Fibroblast of skin of right quadriceps (primary cell): ENCODE results near the gene PGLYRP3.

Experiments
- DNase-seq: peaks from one replicate; pipeline ENCODE4 v3.0.0-alpha.2; 2013

Gene PGLYRP3

DNA sequence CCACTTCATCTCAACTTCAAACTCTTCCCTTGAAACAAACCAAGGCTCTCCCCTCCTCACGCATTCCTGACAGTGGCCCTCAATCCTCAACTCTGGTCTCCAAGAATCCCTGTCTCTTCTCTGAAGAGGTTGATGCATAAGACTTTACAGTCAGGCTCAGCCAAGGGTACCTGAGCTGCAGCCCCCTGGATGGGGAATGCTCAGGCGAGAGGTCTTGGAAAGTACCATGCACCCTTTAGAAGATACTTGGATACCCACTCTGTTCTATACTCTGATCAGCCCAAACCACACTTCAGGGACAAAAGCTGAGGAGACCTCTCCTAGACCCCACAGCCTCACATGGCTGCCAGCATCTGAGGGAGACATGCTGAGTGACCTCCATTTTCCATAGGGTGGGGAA, 536 bp upstream of the PGLYRP3 start:
- no peak for DNase-seq

DNA sequence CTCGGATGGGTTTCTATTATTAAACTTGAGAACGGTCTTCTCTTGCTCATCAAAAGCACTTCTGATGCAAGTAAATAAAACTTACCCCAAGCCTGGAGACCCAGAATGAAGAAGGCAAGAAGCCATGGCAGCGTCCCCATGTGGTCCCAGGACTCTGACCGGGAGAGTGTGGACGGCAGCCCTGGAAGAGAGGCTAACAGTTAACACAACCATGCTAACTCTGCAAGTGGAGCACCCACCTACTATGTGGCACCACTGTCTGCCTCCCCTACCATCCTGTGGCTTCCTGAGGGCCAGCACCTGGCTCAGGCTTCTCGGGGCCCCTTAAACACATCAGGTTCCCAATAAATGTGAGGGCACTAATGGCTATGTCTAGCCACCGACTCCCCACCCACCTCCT, 2.2 kb downstream of the PGLYRP3 start:
- DNase-seq: no peak

DNA sequence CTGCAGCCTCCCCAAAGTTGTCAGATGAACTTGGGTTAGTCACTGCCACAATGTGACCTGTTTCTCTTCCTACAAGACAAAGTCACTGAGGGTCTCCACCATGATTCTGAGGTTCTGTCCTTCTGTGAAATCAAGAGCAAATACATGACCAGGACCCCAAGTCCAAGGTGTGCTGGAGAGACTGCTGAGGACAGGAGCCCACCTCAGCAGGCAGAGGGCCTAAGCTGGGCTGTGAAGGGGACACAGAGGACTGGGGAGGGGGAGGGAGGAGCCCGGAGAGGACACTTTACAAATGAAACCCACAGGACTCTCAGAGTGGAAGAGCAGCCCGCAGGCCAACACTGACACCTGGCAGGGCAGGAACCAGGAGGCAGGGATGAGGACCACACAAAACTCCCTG, 3.3 kb downstream of the PGLYRP3 start:
- no peak for DNase-seq

DNA sequence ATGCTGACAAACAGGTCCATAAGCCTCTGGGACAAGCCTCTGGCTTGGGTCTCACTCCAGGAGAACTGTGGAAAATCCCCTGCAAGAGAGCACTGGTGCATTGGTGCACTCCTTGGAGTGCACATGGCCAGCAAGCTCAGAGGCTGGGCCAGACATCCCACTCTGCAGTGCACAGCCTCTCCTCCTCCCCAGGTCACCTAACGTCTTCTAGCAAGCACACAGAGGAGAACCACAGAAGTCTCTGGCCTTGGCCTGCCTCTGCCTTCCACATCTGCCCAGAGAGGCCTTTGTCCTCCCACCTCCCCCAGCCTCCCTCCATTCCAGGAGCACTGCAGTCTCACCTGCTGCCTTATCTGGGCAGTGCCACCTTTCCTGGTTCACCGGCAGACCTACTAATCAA, 4.2 kb downstream of the PGLYRP3 start:
- DNase-seq: no peak

DNA sequence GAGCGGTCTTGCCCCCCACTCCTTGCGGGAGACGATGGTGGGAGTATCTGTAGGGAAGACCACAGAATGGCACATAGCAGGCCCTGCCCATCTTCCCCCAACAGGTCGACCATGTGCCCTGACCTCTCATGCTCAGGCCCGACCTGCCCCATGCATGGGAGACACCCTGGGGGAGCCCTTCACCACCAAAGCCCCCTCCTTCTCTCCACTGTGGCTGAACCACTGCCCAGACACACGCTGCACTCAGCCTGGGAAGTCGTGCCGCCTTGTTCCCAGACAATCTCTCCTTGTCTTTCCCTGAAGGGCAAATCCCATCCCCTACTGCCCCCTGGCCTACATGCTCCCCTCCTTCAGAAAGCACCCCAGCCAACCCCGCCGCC, 5.5 kb downstream of the PGLYRP3 start:
- no peak for DNase-seq

DNA sequence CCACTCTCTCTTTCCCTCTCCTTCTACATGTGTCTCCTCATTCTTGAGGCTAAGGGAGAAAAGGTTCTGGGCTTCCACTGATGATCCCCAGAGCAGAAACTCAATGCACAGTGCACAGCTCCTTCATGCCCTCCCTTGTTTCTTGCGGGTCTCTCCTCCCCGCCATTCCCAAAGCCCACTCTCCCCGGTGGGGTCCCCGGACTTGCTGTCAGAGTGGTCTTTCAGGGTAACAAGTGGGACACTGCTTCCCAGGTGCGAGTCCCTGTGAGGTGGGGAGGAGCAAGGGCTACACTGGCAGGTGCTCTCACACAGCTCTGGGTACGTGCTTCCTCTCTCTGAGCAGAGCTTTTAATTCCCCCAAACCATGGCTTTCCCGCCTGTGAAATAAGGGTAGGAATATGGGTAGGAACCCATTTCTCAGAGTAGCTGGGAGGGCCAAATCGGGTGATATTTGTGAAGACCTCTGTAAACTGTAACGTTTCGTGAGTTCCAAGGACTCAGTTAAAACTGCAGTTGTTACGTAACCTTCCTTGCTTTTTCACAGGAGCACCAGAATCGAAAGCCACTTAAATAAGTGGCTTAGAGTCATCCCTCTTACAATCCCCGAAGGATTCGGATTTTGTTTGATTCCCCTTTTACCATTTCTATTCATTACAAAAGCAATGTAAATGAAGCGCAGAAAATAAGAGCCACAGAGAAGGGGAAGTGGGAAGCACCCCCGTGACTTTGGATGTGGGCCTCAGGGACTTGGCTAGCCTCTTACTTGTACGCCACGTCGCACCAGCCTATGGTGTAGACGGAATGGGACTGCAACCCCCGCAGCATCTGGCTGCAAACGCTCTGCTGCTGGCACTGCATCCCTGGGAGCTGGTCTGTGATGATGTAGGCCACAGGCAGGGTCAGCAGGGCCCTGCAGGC, 6.2 kb downstream of the PGLYRP3 start:
- DNase-seq: no peak

DNA sequence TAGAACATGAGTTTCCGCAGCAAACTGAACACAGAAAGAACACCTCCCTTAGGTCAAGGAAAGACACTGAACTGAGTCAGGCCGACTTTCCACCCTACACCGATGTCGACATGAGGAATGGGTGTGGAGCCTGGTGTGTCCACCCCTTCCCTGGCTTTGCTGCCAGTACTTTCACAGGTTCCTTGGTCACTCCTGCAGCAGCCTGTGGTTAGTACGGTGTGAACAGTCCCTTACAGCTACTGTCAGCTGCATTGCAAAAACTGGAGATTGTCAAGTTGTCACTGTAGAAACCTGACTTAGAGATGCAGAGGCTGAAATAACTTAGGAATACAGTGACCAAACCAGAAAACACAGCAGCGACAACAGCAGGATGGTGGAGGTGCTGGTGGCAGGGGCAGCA, 7.1 kb downstream of the PGLYRP3 start:
- no peak for DNase-seq

DNA sequence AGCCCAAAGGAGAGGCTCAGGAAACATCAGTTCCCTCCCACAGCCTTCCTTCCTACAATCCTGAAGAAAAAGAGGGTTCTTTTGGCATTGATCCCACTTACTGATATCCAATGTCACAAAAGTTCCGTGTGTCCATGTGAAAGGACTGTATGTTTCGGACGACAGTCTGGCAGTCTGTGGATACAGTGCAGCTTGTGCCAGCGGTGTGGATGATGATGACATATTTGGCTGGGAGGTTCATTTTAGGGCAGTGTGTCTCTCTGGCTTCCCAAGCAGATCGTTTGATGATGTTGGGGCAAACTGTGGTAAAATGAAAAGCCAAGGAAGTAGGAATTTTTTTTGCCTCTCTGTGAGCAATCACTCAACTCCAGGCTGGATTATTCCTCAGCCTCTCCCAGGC, 10.4 kb downstream of the PGLYRP3 start:
- DNase-seq: no peak

DNA sequence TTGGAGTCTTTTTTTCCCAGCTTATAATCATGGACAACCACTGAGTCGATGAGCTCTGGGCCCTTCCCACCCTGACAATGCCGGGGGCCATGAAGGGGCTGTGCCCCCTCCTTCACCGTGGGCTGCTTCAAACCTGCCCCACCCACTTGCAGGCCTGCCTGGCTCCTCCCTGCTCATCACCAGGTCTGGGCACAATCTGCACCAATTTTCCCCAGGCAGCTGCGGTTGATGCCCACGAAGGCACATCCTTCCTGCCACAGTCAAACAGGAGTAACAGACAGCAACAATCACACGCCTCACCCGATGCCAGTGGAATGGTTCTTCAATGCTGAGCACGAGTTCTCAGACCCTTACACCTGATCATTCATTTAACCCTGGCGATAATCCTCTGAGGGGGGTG, 18.9 kb downstream of the PGLYRP3 start:
- DNase-seq: no peak

DNA sequence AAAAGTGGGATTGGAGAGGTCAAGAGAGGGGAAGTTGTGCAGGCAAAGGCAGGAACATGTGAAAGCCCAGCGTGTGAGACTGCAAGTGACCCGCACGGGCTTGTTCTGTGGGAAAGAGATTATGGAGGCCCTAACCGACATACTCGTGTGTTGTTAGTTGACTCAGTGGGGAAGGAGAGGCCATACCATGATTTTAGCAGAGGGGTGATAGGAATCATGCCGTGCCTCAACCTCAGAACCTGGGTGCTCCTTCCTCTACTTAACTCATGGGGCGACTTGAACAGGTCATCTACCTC, 19.3 kb downstream of the PGLYRP3 start:
- no peak for DNase-seq

DNA sequence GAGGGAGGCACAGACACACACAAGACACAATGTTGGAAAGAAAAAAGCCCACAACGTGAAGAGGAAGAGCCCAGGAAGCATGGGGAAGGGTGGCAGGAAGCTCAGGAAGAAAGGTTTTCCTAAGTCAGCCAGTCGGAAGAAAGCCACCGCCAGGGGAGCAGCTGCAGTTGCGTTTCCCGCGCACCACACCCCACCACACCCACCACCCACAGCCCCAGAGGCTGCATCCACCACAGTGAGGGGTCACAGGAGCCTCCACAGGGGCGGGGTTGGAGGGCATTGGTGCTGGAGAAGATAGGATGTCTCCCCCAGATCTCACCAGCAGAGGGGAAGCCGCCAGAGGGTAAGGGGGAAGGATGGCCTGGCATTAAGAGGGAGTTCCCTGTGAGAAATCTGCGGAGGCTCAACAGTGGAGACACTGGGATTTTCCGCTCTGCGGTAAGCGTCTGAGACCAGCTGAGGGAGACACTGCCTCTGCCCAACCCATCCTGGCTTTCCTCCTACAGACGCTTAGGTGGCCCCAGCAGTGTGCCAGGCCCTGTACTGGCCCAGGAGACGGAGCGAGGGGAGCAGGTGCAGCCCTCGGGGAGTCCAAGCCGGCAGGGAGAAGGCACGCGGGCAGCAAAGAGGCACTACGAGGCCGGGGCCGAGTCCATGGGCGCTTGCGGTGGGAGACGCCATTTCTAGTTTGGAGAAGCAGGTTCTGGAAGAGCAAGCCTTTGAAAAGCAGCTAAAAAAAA, 19.8 kb downstream of the PGLYRP3 start:
- DNase-seq: no peak

DNA sequence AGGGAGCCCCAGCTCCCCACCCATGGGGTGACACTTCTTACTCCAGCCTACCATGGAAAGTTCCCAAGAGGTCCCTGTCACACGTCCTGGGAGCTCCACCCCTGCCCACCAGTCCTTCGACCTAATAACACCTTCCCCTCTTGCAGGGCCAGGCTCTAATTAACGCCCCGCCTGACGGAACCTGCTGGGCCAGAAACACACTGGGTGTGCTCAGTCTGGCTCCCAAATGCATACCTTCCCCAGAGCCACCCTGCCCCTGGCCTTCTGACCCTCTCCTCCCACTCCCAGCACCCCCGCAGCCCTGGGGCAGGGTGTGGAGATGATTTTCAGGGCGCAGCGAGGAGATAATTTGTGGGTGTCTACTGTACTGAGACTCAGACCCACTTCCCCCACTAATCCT, 20.6 kb downstream of the PGLYRP3 start:
- no peak for DNase-seq

DNA sequence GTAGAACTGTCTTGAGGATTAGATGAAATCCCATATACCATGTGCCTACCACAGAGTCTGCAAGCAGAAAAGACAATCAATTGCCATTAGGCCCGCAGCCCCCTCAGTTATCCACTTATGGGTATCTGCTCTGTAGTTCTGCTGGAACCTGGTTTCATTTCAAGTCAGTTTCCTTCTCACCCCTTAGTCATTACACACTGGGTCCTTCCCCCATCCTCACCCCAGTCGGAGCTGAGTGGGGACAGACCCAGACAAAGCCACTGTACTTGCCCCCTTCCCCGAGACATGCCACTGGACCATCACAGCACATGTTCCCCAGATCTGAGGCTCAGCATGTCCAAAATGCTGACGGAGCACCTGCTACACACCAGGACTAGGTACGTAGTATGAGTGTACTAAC, 21.2 kb downstream of the PGLYRP3 start:
- no peak for DNase-seq

DNA sequence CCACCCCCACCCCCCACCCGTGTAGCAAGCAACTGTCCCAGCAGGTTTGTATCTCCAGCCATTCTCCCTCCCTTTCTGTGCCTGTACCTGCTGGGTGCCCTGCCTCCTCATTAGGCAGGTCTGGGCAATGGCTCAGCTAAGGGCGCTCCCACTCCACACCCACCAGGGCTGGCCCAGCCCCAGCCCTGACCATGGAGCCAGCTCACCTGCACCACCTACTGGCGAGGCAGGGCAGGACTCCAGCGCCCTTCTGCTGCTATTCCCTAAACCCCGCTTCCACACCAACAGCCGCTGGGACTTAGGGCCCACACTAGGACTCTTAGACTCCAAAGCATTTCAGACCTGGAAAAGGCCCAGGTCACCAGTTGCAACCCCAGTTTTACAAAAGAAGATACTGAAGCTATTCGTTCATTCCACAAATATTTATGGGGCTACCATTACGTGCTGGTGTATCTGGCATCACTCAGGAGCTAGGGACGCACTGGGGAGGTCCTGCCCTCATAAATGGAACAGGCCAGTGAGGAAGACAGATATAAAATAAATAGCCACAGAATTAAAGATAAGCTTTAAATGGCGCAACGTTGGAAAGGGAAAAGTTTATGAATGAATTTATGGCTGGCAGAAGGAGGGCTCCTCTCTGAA, 24.0 kb downstream of the PGLYRP3 start:
- DNase-seq: no peak

DNA sequence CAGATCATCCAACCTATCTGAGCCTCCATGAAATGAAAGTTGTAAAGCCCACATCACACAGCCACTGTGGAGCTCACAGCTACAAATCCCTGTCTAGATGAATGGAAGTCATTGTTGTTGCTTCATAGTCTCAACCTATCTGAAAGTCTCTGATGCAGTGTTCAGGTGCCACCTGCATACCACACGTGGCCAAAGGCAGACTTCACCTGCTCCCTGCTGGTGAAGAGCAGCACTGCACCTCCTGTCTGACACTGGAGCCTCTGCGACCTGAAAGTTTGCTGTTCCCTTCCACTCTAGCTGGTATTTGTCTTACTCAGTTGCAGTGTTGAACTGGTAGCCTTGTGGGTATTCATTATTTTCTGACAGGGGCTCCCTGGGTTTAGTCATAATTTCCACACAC, 34.9 kb downstream of the PGLYRP3 start:
- no peak for DNase-seq

DNA sequence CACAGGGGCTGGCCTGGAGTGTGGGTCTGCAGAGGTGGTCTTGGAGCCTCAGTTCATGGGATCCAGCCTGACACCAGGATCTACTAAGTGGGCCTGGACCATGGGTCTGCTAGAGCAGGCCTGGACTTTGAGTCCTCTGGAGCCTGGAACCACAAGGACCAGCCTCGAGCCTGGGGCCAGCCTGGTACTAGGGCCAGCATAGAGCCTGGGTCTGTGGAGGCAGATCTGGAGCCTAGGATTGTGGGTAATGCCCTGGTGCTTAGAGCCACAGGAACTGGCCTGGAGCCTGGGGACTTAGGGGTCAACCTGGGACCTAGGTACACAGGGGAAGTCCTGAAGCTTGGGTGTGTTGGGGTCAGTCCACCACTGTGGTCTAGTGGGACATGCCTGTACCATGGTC, 40.6 kb downstream of the PGLYRP3 start:
- no peak for DNase-seq

DNA sequence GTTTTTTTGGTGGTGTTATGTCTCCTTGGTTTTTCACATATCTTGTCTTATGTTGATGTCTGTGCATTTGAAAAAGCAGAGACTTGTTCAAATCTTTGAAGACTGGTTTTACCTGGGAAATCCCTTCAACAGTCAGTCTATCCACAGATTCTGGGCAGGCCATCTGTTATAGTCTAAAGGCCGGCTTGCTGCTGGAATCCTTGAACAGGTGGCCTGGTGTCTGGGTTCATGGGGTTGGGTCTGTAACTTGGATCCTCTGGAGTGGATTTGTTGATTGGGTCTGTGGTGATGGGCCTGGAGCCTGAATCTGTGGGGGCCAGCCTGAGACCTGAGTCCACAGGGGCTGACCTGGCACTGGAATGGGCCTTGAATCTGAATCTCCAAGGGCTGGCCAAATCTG, 41.0 kb downstream of the PGLYRP3 start:
- no peak for DNase-seq

DNA sequence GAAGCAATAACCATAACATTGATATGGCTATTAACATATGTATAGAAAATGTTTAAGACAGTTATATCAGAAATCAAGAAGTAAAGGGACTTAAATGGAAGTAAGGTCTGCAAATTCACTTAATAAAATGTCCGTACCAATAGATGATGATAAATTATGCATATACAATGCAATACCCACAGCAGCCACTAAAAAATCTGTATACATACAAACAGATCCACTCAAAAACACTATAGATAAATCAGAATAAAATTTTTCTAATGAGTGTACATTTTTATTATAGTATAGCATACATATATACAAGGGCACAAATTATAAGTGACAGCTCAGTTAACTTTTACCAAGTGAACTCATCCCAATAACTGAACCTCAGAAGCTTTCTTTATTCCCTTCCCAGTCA, 47.3 kb downstream of the PGLYRP3 start:
- no peak for DNase-seq

DNA sequence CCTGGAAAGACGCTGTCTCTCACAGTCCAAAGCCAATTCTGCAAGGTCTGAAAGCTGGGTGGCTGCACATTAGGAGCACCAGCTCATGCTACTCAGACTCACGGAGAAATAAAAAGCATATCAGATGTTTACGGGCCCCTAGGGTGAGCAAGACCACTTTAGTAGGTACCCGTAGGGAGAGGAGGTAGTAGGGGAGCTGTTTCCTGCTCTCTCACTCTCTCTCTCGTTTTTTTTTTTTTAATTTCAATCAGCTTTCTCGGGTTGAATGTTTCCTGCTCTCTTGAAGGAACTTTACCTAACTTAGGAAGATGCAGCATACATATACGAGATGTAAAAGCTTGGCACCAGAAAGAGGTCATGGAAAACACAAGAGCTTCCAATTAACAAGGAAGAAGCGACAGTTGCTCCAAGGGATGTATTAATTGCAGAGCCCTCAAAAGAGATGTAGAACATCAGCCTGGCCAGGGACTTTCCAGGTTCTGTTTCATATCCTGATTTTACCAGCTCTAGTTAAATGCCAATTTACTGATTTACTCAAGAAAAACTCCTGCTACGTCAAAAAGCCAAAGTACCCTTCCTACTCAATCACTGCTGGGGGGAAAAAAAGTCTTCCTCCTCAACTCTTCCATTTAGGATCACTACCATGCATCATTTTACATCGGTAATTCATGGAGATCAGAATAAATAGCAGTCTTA, 50.1 kb downstream of the PGLYRP3 start:
- no peak for DNase-seq

DNA sequence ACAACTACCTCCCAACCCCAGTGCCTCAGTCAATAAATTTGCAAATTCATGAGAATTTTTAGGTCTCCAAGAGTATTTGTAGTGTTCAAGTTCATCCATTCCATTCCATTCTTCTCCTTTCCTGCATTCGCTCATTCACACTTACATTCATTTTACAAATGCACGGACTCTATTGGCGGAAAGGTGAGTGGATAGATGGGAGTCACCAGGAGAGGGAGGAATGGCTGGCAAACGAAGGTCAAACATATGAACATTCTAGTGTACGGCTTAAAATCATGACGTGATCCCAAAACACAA, 50.7 kb downstream of the PGLYRP3 start:
- no peak for DNase-seq

DNA sequence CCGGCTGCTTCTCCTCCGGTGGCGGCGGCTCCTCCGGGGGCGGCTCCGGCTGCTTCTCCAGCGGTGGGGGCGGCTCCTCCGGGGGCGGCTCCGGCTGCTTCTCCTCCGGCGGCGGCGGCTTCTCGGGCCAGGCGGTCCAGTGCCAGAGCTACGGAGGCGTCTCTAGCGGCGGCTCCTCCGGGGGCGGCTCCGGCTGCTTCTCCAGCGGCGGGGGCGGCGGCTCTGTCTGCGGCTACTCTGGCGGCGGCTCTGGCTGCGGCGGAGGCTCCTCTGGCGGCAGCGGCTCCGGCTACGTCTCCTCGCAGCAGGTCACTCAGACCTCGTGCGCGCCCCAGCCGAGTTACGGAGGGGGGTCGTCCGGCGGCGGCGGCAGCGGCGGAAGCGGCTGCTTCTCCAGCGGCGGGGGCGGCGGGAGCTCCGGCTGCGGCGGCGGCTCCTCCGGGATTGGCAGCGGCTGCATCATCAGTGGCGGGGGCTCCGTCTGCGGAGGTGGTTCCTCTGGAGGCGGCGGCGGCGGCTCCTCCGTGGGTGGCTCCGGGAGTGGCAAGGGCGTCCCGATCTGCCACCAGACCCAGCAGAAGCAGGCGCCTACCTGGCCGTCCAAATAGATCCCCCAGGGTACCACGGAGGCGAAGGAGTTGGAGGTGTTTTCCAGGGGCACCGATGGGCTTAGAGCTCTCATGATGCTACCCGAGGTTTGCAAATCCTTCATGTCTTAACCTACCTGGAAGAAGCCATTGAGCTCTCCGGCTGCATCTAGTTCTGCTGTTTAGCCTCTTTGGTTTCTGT, 51.3 kb downstream of the PGLYRP3 start:
- peak; percentile 4 for DNase-seq

DNA sequence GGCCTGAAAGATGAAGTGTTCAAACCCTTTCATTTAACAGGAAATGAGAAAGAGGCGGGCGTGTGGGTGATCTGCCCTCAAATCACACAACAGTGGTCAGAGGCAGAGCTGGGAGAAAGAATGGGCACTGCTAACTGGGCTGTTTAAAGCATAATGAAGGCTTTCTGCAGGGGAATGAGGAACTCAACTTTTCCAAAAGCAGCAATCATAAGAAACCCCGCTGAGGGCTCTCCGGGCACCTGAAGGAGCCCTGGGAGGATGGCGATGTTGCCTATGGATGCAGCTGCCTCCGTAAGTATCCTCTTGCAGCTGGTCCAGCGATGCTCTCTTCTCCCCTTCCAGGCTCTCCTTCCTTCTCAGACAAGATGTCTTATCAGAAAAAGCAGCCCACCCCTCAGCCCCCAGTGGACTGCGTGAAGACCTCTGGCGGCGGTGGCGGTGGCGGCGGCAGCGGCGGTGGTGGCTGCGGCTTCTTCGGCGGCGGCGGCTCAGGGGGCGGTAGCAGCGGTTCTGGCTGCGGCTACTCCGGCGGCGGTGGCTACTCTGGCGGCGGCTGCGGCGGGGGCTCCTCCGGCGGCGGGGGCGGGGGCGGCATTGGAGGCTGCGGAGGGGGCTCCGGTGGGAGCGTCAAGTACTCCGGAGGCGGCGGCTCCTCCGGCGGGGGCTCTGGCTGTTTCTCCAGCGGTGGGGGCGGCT, 52.0 kb downstream of the PGLYRP3 start:
- no peak for DNase-seq
